H1 (cell line): Measurements from ENCODE around the gene NDUFS8. TPM values are rescaled to one million over a fixed set of nuclear protein-coding genes. Genes with fewer than 3 reads are reported as not detected.

Source experiments
- POLR2A ChIP-seq, 2 experiments: IDR thresholded peaks; 1 replicate in 1 of 2; 2 replicates in 1 of 2; pipeline ENCODE4 v1.6.1; 2011; ENCODE audit warnings: low read depth in 2 of 2, low read length in 2 of 2, mild to moderate bottlenecking in 2 of 2; ENCODE audit errors: control extremely low read depth in 1 of 2
- POU5F1 ChIP-seq: IDR thresholded peaks from 2 replicates; pipeline ENCODE4 v1.6.1; 2011; ENCODE audit warnings: low read depth, mild to moderate bottlenecking, low read length, moderate library complexity
- YY1 ChIP-seq: IDR thresholded peaks from 2 replicates; pipeline ENCODE4 v1.6.1; 2011; ENCODE audit warnings: low read depth, mild to moderate bottlenecking, low read length
- polyA plus RNA-seq, 7 experiments: library from polyadenylated mRNA; depleted of rRNA in 3 of 7; stranded (reverse) in 5 of 7; unstranded in 2 of 7; fragments of >200 nt in 5 of 7; fragments of 200-250 nt in 2 of 7; gene quantifications; 1 replicate in 5 of 7; 2 replicates in 1 of 7; 4 replicates in 1 of 7; pipeline versions ENCODE4 v1.2.1 to v1.2.3, GENCODE V29; 2011 to 2013; ENCODE audit warnings: missing spikeins in 2 of 7, mixed read lengths in 2 of 7
- total RNA-seq: library from RNA; stranded (reverse); fragmentation: NEBNext Ultra II Directional; extraction: Animal tissue kit (Norgen Biotek cat#: 25700); gene quantifications from 2 replicates; pipeline ENCODE4 v1.2.1, GENCODE V29; 2021
- TF ChIP-seq, protein P1 (sequence below): fragments of 300-600 bp; sonication (generic); IDR thresholded peaks from 2 replicates; pipeline ENCODE4 v1.7.1; 2012; ENCODE audit warnings: low read length, moderate library complexity, mild to moderate bottlenecking, inconsistent platforms; ENCODE audit not compliant: insufficient replicate concordance

NDUFS8 gene
- total and polyA plus RNA-seq, 2 of the 8 experiments (the other 6 are each of a cell fraction or from before 2014, with no cell fraction given) = 182 to 291 TPM

DNA sequence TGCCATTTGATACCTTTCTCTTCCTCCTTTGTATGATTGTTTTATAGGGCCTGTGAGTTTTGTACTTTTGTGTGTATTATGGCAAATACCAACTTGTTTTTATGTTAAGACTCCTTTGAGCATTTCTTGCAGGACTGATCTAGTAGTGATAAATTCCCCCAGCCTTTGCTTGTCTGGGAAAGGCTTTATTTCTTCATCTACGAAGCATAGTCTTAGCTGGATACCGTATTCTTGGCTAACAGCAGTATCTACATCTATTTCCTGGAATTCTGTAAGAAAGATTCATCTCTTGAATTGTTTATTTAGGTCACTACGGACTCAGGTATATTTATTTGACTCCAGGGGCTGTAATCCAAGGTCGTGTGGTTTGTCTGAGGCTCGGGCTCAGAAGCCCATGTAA lies 6.0 kb upstream of the NDUFS8 start (continued):
- TF ChIP-seq, protein P1, sequence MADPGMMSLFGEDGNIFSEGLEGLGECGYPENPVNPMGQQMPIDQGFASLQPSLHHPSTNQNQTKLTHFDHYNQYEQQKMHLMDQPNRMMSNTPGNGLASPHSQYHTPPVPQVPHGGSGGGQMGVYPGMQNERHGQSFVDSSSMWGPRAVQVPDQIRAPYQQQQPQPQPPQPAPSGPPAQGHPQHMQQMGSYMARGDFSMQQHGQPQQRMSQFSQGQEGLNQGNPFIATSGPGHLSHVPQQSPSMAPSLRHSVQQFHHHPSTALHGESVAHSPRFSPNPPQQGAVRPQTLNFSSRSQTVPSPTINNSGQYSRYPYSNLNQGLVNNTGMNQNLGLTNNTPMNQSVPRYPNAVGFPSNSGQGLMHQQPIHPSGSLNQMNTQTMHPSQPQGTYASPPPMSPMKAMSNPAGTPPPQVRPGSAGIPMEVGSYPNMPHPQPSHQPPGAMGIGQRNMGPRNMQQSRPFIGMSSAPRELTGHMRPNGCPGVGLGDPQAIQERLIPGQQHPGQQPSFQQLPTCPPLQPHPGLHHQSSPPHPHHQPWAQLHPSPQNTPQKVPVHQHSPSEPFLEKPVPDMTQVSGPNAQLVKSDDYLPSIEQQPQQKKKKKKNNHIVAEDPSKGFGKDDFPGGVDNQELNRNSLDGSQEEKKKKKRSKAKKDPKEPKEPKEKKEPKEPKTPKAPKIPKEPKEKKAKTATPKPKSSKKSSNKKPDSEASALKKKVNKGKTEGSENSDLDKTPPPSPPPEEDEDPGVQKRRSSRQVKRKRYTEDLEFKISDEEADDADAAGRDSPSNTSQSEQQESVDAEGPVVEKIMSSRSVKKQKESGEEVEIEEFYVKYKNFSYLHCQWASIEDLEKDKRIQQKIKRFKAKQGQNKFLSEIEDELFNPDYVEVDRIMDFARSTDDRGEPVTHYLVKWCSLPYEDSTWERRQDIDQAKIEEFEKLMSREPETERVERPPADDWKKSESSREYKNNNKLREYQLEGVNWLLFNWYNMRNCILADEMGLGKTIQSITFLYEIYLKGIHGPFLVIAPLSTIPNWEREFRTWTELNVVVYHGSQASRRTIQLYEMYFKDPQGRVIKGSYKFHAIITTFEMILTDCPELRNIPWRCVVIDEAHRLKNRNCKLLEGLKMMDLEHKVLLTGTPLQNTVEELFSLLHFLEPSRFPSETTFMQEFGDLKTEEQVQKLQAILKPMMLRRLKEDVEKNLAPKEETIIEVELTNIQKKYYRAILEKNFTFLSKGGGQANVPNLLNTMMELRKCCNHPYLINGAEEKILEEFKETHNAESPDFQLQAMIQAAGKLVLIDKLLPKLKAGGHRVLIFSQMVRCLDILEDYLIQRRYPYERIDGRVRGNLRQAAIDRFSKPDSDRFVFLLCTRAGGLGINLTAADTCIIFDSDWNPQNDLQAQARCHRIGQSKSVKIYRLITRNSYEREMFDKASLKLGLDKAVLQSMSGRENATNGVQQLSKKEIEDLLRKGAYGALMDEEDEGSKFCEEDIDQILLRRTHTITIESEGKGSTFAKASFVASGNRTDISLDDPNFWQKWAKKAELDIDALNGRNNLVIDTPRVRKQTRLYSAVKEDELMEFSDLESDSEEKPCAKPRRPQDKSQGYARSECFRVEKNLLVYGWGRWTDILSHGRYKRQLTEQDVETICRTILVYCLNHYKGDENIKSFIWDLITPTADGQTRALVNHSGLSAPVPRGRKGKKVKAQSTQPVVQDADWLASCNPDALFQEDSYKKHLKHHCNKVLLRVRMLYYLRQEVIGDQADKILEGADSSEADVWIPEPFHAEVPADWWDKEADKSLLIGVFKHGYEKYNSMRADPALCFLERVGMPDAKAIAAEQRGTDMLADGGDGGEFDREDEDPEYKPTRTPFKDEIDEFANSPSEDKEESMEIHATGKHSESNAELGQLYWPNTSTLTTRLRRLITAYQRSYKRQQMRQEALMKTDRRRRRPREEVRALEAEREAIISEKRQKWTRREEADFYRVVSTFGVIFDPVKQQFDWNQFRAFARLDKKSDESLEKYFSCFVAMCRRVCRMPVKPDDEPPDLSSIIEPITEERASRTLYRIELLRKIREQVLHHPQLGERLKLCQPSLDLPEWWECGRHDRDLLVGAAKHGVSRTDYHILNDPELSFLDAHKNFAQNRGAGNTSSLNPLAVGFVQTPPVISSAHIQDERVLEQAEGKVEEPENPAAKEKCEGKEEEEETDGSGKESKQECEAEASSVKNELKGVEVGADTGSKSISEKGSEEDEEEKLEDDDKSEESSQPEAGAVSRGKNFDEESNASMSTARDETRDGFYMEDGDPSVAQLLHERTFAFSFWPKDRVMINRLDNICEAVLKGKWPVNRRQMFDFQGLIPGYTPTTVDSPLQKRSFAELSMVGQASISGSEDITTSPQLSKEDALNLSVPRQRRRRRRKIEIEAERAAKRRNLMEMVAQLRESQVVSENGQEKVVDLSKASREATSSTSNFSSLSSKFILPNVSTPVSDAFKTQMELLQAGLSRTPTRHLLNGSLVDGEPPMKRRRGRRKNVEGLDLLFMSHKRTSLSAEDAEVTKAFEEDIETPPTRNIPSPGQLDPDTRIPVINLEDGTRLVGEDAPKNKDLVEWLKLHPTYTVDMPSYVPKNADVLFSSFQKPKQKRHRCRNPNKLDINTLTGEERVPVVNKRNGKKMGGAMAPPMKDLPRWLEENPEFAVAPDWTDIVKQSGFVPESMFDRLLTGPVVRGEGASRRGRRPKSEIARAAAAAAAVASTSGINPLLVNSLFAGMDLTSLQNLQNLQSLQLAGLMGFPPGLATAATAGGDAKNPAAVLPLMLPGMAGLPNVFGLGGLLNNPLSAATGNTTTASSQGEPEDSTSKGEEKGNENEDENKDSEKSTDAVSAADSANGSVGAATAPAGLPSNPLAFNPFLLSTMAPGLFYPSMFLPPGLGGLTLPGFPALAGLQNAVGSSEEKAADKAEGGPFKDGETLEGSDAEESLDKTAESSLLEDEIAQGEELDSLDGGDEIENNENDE = no peak
- TF ChIP-seq POU5F1 (no peak), POLR2A (IDR thresholded peaks at IDR 0.05; ENCODE audit: control extremely low read depth in 1 of 2, low read depth in 2 of 2, low read length in 2 of 2) (no peak), YY1 (no peak)
